ENCODE results near the gene PSMA8. TPM values are rescaled to one million over a fixed set of nuclear protein-coding genes. Genes with fewer than 3 reads are reported as not detected.

The PSMA8 gene
- total RNA-seq, 4 donors from 2014 or later: not detected

DNA sequence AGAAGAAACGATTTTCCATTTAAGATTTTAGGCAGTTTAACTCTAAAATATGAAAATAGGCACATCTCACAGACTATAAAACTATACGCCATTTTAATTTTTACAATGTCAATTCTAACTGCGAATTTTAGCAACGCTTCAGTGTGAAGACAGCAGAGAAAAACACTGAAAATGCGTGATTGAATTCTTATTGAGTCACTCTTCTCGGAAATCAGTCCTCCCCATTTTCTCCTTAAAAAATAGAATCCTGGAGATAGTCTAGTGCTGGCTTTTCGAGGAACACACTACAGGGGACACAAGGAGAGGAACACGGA lies 92.2 kb downstream of the PSMA8 start:
- Histone ChIP-seq H3K36me3 (no peaks in the 10 kb centered on the region), H3K27ac (peak overlapping the region; percentile 84 to 89 (median 88)), H3K27me3 (peaks cover 0 to 4% (median 0%) of the 10 kb centered on the region in 4 donors), H3K4me3 (peak overlapping the region; percentile 72 to 90 (median 89)), H3K4me1 (peaks cover 3 to 42% (median 12%) of the 10 kb centered on the region in 3 donors), H3K9me3 (no peaks in the 10 kb centered on the region)
- intact Hi-C loops (cut with DNase I): no loop called here
- 6% methylated on average over 8 of the region's 8 CpGs for WGBS, 2 donors
- no peak for TF ChIP-seq POLR2A (IDR thresholded peaks at IDR 0.05)
- TF ChIP-seq, protein P1, sequence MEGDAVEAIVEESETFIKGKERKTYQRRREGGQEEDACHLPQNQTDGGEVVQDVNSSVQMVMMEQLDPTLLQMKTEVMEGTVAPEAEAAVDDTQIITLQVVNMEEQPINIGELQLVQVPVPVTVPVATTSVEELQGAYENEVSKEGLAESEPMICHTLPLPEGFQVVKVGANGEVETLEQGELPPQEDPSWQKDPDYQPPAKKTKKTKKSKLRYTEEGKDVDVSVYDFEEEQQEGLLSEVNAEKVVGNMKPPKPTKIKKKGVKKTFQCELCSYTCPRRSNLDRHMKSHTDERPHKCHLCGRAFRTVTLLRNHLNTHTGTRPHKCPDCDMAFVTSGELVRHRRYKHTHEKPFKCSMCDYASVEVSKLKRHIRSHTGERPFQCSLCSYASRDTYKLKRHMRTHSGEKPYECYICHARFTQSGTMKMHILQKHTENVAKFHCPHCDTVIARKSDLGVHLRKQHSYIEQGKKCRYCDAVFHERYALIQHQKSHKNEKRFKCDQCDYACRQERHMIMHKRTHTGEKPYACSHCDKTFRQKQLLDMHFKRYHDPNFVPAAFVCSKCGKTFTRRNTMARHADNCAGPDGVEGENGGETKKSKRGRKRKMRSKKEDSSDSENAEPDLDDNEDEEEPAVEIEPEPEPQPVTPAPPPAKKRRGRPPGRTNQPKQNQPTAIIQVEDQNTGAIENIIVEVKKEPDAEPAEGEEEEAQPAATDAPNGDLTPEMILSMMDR (IDR thresholded peaks at IDR 0.05): no peak
- no peak for DNase-seq

DNA sequence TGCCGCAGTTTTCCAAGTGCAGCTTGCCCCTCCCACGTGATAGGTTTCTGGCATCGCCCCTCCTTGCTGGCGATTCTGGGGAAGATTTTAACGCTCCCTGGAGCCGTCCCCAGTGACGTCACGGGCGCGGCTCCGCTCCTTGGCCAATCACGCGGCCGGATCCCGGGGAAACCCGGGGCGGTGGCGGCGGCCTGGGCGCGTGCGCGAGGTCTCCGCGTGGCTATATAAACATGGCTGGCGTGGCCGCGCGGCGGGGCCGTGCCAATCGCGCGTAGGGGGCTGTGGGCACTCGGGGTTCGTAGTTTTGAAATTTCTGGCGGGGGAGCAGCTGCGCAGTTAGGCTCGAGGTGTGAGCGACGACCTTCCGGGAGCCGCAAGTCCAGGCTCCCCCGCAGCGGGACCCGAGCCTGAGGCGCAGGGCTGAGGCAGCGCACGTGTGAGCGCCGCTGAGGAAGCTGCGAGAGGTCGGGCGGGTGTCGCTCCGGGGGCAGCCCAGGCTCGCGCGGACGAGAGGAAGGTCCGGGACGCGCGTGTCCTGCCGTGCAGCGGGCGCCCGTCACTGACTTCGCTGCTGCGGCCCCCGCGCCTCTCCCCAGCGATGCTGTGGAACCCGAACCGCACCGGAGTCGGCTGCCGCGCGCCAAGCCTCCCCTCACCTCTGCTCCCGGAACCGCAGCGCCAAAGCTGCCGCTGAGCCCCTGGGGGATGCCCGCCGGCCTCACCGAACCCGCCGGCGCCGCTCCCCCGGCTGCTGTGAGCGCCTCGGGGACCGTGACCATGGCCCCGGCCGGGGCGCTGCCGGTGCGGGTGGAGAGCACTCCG lies 92.8 kb downstream of the PSMA8 start, which contains the start of gene TAF4B:
Gene TAF4B (plus strand): TSS at position 217 of the 822 bp plus-strand sequence. CDS start 489 bp downstream, at position 706.
- WGBS, 2 donors: 0 to 1% methylated on average over 4 to 15 of the region's 101 CpGs

DNA sequence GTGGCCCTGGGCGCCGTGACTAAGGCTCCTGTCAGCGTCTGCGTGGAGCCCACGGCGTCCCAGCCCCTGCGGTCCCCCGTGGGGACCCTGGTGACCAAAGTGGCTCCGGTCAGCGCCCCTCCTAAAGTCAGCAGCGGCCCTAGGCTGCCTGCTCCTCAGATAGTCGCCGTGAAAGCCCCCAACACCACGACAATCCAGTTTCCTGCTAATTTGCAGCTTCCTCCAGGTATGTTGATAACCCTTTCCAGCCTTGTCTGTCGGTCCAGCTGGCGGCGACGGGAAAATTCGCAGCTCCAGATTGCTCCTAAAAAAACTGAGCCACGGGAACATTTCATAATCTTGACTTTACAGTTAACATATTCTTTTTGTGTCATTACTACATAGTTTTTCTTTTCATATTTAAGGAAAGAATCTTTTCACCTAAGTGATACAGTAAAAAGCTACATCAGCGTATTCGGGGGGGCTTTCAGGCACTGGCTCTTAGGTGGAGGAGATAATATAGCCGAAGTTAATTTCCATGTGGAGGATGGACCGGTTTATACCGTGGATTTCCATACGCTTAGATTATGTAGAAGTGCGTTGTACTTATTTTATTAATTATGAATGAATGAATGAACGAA lies 93.5 kb downstream of the PSMA8 start:
- TF ChIP-seq, protein P1 (IDR thresholded peaks at IDR 0.05): no peak
- no peak for TF ChIP-seq POLR2A (IDR thresholded peaks at IDR 0.05)
- no peak for DNase-seq
- Histone ChIP-seq H3K27me3 (no peaks in the 10 kb centered on the region), H3K9me3 (no peaks in the 10 kb centered on the region), H3K36me3 (no peaks in the 10 kb centered on the region), H3K27ac (peak overlapping the region; percentile 84 to 89 (median 88)), H3K4me3 (peak overlapping the region; percentile 72 to 90 (median 89)), H3K4me1 (peaks cover 3 to 43% (median 13%) of the 10 kb centered on the region in 3 donors)
- intact Hi-C loops (cut with DNase I): no loop called here
- 16 to 22% methylated on average over 15 to 20 of the region's 28 CpGs for WGBS, 2 donors

More for the DNA sequence above, 92.8 kb downstream of the PSMA8 start, which contains the start of gene TAF4B:
- H3K27ac ChIP-seq: peak within 1 kb of the TSS; percentile 84 to 89 (median 88)
- TF ChIP-seq, protein P1 (IDR thresholded peaks at IDR 0.05): peak in 1 of 6 experiments; percentile 9
- peak in 3 of 4 donors; percentile 12 to 83 (median 44) for TF ChIP-seq POLR2A (IDR thresholded peaks at IDR 0.05)
- no peaks in the 10 kb centered on the region for H3K9me3 ChIP-seq
- peaks cover 3 to 42% (median 12%) of the 10 kb centered on the region in 3 donors for H3K4me1 ChIP-seq
- peak; percentile 50 for DNase-seq
- H3K36me3 ChIP-seq: no peaks in the 10 kb centered on the region
- peak within 1 kb of the TSS; percentile 72 to 90 (median 89) for H3K4me3 ChIP-seq
- intact Hi-C loops (cut with DNase I): no loop called here
- H3K27me3 ChIP-seq: peaks cover 0 to 4% (median 0%) of the 10 kb centered on the region in 4 donors

GRCh38 chr18:26228562-26229260 lies 95.0 kb downstream of the PSMA8 start:
- no peak for DNase-seq
- WGBS, 2 donors: 40 to 63% methylated on average over 6 of the region's 6 CpGs
- Histone ChIP-seq H3K27ac (peak overlapping the region in 1 of 4 donors; percentile 12), H3K4me1 (peaks cover 3 to 59% (median 18%) of the 10 kb centered on the region in 3 donors), H3K36me3 (no peaks in the 10 kb centered on the region), H3K4me3 (peak overlapping the region in 2 of 4 donors; percentile 88 to 90), H3K9me3 (no peaks in the 10 kb centered on the region), H3K27me3 (no peaks in the 10 kb centered on the region)
- intact Hi-C loops (cut with DNase I): no loop called here
- TF ChIP-seq, protein P1 (IDR thresholded peaks at IDR 0.05): no peak
- no peak for TF ChIP-seq POLR2A (IDR thresholded peaks at IDR 0.05)

Measured in esophagus squamous epithelium (tissue), 5 donors.